GM12878 (cell line): ENCODE data around the gene CBS. TPM values are rescaled to one million over a fixed set of nuclear protein-coding genes. Genes with fewer than 3 reads are reported as not detected.
"Not testable (repeated sequence)": the region's sequence is repeated elsewhere in the genome, so short reads cannot be mapped to it uniquely, and the experiment has no call there.

Experiments used
- ATAC-seq: fragments of 200-7000 bp; cut with Tn5 transposase; 3 replicates; pipeline ENCODE4 v1.9.1; 2020; ENCODE audit warnings: mild to moderate bottlenecking, moderate library complexity
- BruUV-seq: library from RNA; stranded (reverse); fragments of 400-500 nt; replicated peaks from 2 replicates; lab custom pipeline; 2021; lab: Mats Ljungman, UMichigan
- CTCF ChIA-PET: fragments of 300-600 bp; sonication (Branson Sonifier 250); formaldehyde crosslinking; extraction: SDS; loops from one replicate; lab custom pipeline; 2021; ENCODE audit warnings: inconsistent platforms; lab: Yijun Ruan, JAX
- POLR2A ChIA-PET: fragments of 350-600 bp; formaldehyde crosslinking; extraction: SDS; loops from one replicate; lab custom pipeline; 2021; ENCODE audit warnings: inconsistent platforms; lab: Charles Lee
- RAD21 ChIA-PET: fragments of 300-600 bp; sonication (Branson Sonifier 250); formaldehyde crosslinking; loops from one replicate; lab custom pipeline; 2023; ENCODE audit warnings: antibody characterized with exemption; ENCODE audit not compliant: unreplicated experiment; lab: Charles Lee
- SMC1A ChIA-PET: fragments of 300-600 bp; sonication (Branson Sonifier 250); formaldehyde crosslinking; loops from one replicate; lab custom pipeline; 2023; ENCODE audit not compliant: unreplicated experiment, uncharacterized antibody; lab: Charles Lee
- DNase-seq: peaks from one replicate; pipeline ENCODE4 v3.0.0-alpha.2; 2011; ENCODE audit warnings: low read depth, low spot score
- FAIRE-seq: peaks from 3 replicates; lab custom pipeline; 2011; peaks lifted over from hg19 to GRCh38; lab: Jason Lieb, UNC
- H2AFZ ChIP-seq: 2 replicates; pipeline ENCODE4 v1.6.0; 2011; ENCODE audit warnings: low read depth, low read length, control low read depth; ENCODE audit not compliant: control insufficient read depth
- H3K27ac ChIP-seq: 2 replicates; pipeline ENCODE4 v1.5.1; 2011; ENCODE audit warnings: control low read depth; ENCODE audit not compliant: control insufficient read depth, insufficient read depth
- H3K27me3 ChIP-seq, 2 experiments: replicated peaks in 1 of 2; 2 replicates each; pipeline versions ENCODE4 v1.6.0 to v1.6.1; 2011; ENCODE audit warnings: low read length in 1 of 2; ENCODE audit not compliant: control insufficient read depth in 2 of 2, insufficient read depth in 2 of 2
- H3K36me3 ChIP-seq, 2 experiments: 2 replicates each; pipeline ENCODE4 v1.5.1; 2011; ENCODE audit warnings: low read length in 1 of 2; ENCODE audit not compliant: control insufficient read depth in 2 of 2, insufficient read depth in 2 of 2
- H3K4me1 ChIP-seq: 2 replicates; pipeline ENCODE4 v1.6.1; 2011; ENCODE audit warnings: mild to moderate bottlenecking, low read length, moderate library complexity, mixed read lengths; ENCODE audit not compliant: control insufficient read depth, insufficient read depth
- H3K4me2 ChIP-seq: 2 replicates; pipeline ENCODE4 v1.6.0; 2011; ENCODE audit warnings: control low read depth; ENCODE audit not compliant: control insufficient read depth, insufficient read depth
- H3K4me3 ChIP-seq: fragments of 200-600 bp; sonication (generic); 2 replicates; pipeline ENCODE4 v1.5.1; 2016
- H3K79me2 ChIP-seq: 2 replicates; pipeline ENCODE4 v1.6.0; 2011; ENCODE audit warnings: low read length; ENCODE audit not compliant: control insufficient read depth, insufficient read depth
- H3K9ac ChIP-seq: 2 replicates; pipeline ENCODE4 v1.8.0; 2011; ENCODE audit warnings: low read length, control low read depth, mixed read lengths; ENCODE audit not compliant: control insufficient read depth, insufficient read depth
- H3K9me3 ChIP-seq: replicated peaks from 3 replicates; pipeline ENCODE4 v1.5.1; 2011; ENCODE audit warnings: mild to moderate bottlenecking, low read length; ENCODE audit not compliant: control insufficient read depth, insufficient read depth
- H4K20me1 ChIP-seq: 2 replicates; pipeline ENCODE4 v1.6.0; 2011; ENCODE audit not compliant: control insufficient read depth, insufficient read depth
- WGBS: methylation state at CpG from one replicate; pipeline ENCODE4 v1.1.6; 2016; ENCODE audit warnings: low lambda C conversion rate; ENCODE audit not compliant: insufficient replicate concordance, insufficient coverage; ENCODE audit errors: missing lambda C conversion rate; 5-methylcytosine and 5-hydroxymethylcytosine counted together
- in situ Hi-C: fragments of 300-500 bp; cut with MboI; formaldehyde crosslinking; loops from 9 replicates; pipeline ENCODE4 v1.14.3; 2018; ENCODE audit warnings: mixed read lengths
- intact Hi-C: fragments of 100-400 bp; cut with micrococcal nuclease; formaldehyde crosslinking; loops from one replicate; pipeline ENCODE4 v1.14.2; 2022; ENCODE audit not compliant: unreplicated experiment
- polyA plus RNA-seq, 11 experiments: library from polyadenylated mRNA; depleted of rRNA in 4 of 11; unstranded in 6 of 11; stranded (reverse) in 5 of 11; fragments of >200 nt; fragmentation: Nextera tagmentation in 4 of 11; fragmentation: Illumina TruSeq in 1 of 11; extraction: Ambion mirVana in 4 of 11; extraction: Trizol in 1 of 11; gene quantifications; 1 replicate in 1 of 11; 2 replicates in 10 of 11; pipeline versions ENCODE4 v1.2.1 to v1.2.3, GENCODE V29; 2011 to 2016; ENCODE audit warnings: inconsistent platforms in 2 of 11, missing spikeins in 2 of 11, low read depth in 1 of 11
- total RNA-seq, 4 experiments: library from RNA; depleted of rRNA in 3 of 4; stranded (reverse); fragments of >200 nt in 3 of 4; fragmentation: Illumina TruSeq in 1 of 4; extraction: Trizol in 1 of 4; gene quantifications; 2 replicates each; pipeline versions ENCODE4 v1.2.1 to v1.2.3, GENCODE V29; 2013 to 2021

CBS gene
- total and polyA plus RNA-seq, 10 of the 15 experiments (the other 5 are each of a cell fraction or from before 2014, with no cell fraction given) = 0.10 to 4.4 (median 2.0) TPM

GRCh38 chr21:43064265-43064917 is 11.2 kb downstream of the CBS start:
- H3K9ac ChIP-seq, FAIRE-seq, H3K79me2 ChIP-seq, H3K4me3 ChIP-seq, CTCF ChIA-PET, intact Hi-C loops, H2AFZ ChIP-seq, H3K27me3 ChIP-seq, POLR2A ChIA-PET, H3K9me3 ChIP-seq, in situ Hi-C loops, H3K36me3 ChIP-seq, RAD21 ChIA-PET, DNase-seq, H4K20me1 ChIP-seq, ATAC-seq, BruUV-seq, SMC1A ChIA-PET, H3K4me1 ChIP-seq, H3K4me2 ChIP-seq, H3K27ac ChIP-seq: not testable (repeated sequence)
- WGBS = no CpG with 5 or more reads among the region's 22 CpGs

GRCh38 chr21:43062955-43063664 is 12.5 kb downstream of the CBS start:
- DNase-seq, RAD21 ChIA-PET, FAIRE-seq, H3K27ac ChIP-seq, H3K79me2 ChIP-seq, CTCF ChIA-PET, ATAC-seq, SMC1A ChIA-PET, H3K4me3 ChIP-seq, H3K9ac ChIP-seq, H4K20me1 ChIP-seq, POLR2A ChIA-PET, H3K4me1 ChIP-seq, H3K36me3 ChIP-seq, BruUV-seq, intact Hi-C loops, H3K4me2 ChIP-seq, H3K27me3 ChIP-seq, H2AFZ ChIP-seq, H3K9me3 ChIP-seq, in situ Hi-C loops: not testable (repeated sequence)
- no CpG with 5 or more reads among the region's 28 CpGs for WGBS

- H4K20me1 ChIP-seq, in situ Hi-C loops, H3K9me3 ChIP-seq, ATAC-seq, BruUV-seq, FAIRE-seq, H3K27me3 ChIP-seq, H3K36me3 ChIP-seq, H3K4me2 ChIP-seq, H3K4me3 ChIP-seq, intact Hi-C loops, POLR2A ChIA-PET, H3K4me1 ChIP-seq, SMC1A ChIA-PET, H2AFZ ChIP-seq, H3K9ac ChIP-seq, H3K27ac ChIP-seq, RAD21 ChIA-PET, DNase-seq, H3K79me2 ChIP-seq, CTCF ChIA-PET: not testable (repeated sequence)
- WGBS = no CpG with 5 or more reads among the region's 13 CpGs
Observed at GRCh38 chr21:43053112-43053511, 22.5 kb downstream of the CBS start.
